AG10803 (cell line): ENCODE results near the gene ITM2B.

Source experiments
- DNase-seq: peaks from one replicate; pipeline ENCODE4 v3.0.0; 2010; ENCODE audit warnings: low read depth
- H3K4me3 ChIP-seq: 2 replicates; pipeline ENCODE4 v1.5.1; 2011; ENCODE audit warnings: mild to moderate bottlenecking, low read length, control low read depth
- TF ChIP-seq, protein P1 (sequence below): conservative IDR thresholded peaks from 2 replicates; pipeline ENCODE4 v1.5.1; 2011; ENCODE audit warnings: mild to moderate bottlenecking, low read length, control low read depth, inconsistent platforms

The ITM2B gene

DNA sequence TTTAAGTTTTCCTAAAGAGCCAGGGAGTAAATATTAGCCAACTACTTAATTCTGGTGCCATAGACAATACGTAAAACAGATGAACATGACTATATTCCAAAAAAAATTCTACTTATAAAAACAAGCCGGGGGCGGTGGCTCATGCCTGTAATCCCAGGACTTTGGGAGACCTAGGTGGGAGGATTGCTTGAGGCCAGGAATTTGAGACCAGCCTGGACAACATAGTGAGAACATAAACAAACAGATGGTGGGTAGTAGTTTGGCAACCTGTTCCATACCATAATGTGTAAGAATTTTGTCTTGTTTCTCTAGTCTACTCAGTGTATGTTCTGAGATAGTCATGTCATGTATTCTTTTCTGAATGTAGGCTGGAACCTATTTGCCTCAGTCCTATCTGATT lies 25.4 kb downstream of the ITM2B start:
- TF ChIP-seq, protein P1, sequence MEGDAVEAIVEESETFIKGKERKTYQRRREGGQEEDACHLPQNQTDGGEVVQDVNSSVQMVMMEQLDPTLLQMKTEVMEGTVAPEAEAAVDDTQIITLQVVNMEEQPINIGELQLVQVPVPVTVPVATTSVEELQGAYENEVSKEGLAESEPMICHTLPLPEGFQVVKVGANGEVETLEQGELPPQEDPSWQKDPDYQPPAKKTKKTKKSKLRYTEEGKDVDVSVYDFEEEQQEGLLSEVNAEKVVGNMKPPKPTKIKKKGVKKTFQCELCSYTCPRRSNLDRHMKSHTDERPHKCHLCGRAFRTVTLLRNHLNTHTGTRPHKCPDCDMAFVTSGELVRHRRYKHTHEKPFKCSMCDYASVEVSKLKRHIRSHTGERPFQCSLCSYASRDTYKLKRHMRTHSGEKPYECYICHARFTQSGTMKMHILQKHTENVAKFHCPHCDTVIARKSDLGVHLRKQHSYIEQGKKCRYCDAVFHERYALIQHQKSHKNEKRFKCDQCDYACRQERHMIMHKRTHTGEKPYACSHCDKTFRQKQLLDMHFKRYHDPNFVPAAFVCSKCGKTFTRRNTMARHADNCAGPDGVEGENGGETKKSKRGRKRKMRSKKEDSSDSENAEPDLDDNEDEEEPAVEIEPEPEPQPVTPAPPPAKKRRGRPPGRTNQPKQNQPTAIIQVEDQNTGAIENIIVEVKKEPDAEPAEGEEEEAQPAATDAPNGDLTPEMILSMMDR = no peak
- DNase-seq = no peak

DNA sequence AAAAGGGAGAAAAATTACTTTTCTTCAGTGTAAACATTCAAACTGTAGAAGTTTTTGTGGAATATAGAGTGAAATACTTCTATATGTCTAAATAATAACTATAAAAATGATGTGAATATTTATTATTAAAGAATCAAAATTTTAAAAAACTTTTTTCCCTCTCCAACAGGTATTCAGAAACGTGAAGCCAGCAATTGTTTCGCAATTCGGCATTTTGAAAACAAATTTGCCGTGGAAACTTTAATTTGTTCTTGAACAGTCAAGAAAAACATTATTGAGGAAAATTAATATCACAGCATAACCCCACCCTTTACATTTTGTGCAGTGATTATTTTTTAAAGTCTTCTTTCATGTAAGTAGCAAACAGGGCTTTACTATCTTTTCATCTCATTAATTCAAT lies 28.0 kb downstream of the ITM2B start:
- TF ChIP-seq, protein P1 = no peak
- H3K4me3 ChIP-seq = no peak overlapping the region
- DNase-seq = no peak

More for the DNA sequence above, 25.4 kb downstream of the ITM2B start:
- no peak overlapping the region for H3K4me3 ChIP-seq

DNA sequence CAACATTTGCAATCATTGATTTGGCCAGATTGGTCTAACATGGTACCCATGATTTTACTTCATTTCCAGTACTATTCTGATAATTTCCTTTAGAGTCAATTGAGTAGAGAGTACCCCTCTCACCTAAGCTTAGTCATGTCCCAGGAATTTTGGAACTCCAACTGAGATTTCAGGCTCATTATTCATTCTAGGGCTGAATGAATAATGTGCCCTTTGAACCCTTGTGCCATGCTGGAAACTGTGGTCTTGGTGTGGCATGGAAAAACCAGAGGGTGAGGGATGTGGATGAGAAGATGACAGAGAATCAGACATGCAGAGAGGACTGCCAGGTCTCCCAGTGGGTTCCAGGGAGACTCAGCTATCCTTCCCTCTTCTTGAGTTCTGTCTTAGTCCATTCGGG lies 30.2 kb downstream of the ITM2B start:
- H3K4me3 ChIP-seq = no peak overlapping the region
- TF ChIP-seq, protein P1 = no peak
- no peak for DNase-seq

DNA sequence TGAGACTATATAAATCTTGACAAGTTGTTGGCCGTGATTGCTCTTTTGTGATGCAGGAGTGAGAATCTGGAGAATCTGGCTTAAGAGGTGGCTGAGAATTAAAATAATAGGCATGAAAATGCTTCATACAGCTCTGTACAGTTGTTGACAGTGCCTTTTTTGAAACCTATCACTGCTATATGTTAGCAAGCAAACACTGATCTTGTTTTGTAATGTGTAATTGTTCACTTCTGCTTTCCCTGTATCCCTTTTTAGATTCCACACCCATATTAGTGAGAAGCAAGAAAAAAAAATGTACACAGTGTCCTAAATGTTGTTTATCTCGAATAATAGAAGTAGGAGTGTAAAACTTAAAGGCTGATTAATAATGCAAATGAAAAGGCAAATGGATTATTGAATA lies 31.1 kb downstream of the ITM2B start:
- TF ChIP-seq, protein P1 = no peak
- no peak overlapping the region for H3K4me3 ChIP-seq
- no peak for DNase-seq

DNA sequence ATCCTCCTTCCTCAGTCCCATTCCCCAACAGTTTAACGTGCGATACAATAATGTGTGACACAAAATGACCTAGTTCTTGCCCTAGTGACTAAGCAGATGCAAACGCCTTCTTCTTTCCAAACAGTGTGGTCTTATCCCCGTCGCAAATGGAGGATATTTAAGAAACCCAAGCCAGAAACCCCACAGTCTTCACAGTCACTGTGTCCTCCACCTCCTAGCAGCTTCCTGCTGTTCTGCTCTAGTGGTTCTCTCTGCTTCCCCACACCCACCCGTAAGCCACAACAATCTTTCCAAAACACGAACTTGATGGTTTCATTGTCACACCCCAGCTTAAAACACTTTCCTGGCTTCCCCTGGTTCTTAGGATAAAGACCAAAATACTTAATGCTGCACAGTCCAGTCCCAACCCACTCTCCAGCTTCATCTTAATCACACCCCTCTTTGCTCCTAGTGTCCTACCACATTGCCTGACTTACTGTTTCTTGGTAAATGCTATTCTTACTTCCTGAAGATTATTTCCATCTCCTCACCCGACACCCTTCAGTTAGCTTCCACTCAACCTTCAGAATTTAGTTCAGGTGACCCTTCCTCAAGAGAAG lies 32.3 kb downstream of the ITM2B start:
- DNase-seq = no peak
- H3K4me3 ChIP-seq = no peak overlapping the region
- TF ChIP-seq, protein P1 = no peak

DNA sequence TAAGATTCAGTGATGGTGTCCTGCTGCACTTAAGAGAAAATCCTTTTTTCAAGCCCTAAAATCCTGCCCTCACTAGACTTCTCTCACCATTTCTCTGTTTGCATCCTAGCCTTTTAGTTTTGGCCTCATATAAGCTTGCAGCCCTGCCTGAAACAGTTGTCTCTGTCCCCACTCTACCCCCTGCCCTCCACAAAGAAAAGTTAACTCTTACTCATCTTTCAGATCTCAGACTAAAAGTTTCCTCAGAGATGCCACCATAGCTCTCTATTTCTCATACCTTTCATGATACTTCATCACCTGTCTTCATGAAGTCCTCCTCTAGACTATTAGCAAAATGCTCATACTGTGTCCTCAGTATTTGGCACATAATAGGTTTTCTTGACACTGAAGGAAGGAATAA lies 33.1 kb downstream of the ITM2B start:
- TF ChIP-seq, protein P1 = no peak
- H3K4me3 ChIP-seq = no peak overlapping the region
- no peak for DNase-seq

DNA sequence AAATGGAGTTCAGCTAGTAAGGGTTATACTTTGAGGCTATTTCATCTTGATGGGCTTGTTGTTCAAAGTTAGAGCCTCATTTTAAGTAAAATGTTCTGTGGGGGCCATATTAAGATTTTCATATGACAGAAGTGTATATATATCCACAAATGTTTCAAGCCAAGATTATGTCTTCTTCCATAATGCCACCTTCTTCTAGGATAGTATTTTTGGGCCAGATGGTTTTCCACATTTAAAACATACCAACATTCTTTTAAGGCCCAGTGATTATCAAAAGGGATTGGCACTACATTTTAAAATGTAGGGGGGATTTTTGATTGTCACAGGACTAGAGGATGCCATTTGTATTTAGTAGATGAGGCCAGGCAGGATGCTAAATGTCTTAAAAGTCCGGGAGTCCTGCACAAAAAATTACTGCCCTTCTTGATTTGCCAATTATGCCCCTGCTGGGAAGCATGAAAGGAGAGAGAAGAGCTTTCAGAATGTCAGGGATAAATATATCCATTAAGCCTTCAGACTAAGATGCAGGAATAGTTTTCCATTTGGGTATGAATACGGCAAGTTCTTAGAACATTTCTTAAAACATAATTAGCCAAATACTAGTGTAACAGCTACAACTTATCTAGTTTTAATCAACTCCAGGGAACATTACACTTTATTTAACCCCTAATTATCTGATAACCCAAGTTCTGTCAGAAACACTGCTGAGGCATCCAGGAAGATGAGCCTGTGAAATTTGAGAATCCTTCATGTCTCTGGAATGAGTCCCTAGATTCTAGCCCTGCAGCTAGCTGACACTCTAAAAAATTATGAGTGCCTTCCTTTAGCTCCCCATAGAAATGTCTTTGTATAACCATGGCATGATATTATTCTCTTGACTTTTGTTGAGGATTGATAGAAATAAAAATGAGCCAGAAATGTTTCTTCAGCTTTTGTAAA lies 34.0 kb downstream of the ITM2B start:
- DNase-seq = no peak
- TF ChIP-seq, protein P1 = no peak
- H3K4me3 ChIP-seq = no peak overlapping the region
